ENCODE measurements around the gene SFMBT2. TPM values are rescaled to one million over a fixed set of nuclear protein-coding genes. Genes with fewer than 3 reads are reported as not detected.

The SFMBT2 gene
- total and polyA plus RNA-seq, 2 of the 4 experiments (the other 2 are of a cell fraction), result 0.70 to 1.3 TPM

- Histone ChIP-seq H3K4me1 (ENCODE audit: control insufficient read depth, insufficient read depth, low read length) (no peaks in the 10 kb centered on the region), H3K79me1 (ENCODE audit: low read depth in 1 of 2, low read length in 2 of 2) (no peaks in the 10 kb centered on the region), H2AK5ac (ENCODE audit: low read depth, low read length) (no peak overlapping the region), H2BK20ac (ENCODE audit: low read depth, low read length) (no peak overlapping the region), H2BK15ac (ENCODE audit: low read depth, low read length) (no peak overlapping the region), H4K8ac (ENCODE audit: low read depth in 2 of 2, low read length in 2 of 2) (no peak overlapping the region), H2AK9ac (replicated peaks; ENCODE audit: low read depth, low read length, poor library complexity) (no peak overlapping the region), H3K9me1 (ENCODE audit: insufficient read depth, low read length) (no peaks in the 10 kb centered on the region), H3K9ac (ENCODE audit: low read depth, low read length) (no peak overlapping the region), H4K5ac (ENCODE audit: low read depth, low read length) (no peak overlapping the region), H3K56ac (ENCODE audit: extremely low read depth, insufficient read depth, low read length) (no peak overlapping the region), H3K4me2 (ENCODE audit: low read depth, low read length) (no peak overlapping the region), H3K23ac (ENCODE audit: low read depth, low read length) (no peak overlapping the region), H2AFZ (replicated peaks; ENCODE audit: low read length, poor library complexity) (no peak overlapping the region), H4K20me1 (ENCODE audit: insufficient read depth, low read length) (no peaks in the 10 kb centered on the region), H3K27me3 (ENCODE audit: control insufficient read depth, insufficient read depth, low read length) (no peaks in the 10 kb centered on the region), H3K27ac (ENCODE audit: insufficient read depth, low read length) (no peak overlapping the region), H2BK5ac (ENCODE audit: low read depth, low read length, poor library complexity, severe bottlenecking) (no peak overlapping the region), H3K4me3 (ENCODE audit: insufficient read depth, low read depth, low read length) (no peak overlapping the region), H3K9me3 (ENCODE audit: control insufficient read depth, insufficient read depth, low read length) (no peaks in the 10 kb centered on the region), H3K18ac (ENCODE audit: low read depth, low read length) (no peak overlapping the region), H4K91ac (ENCODE audit: insufficient read depth, low read depth, low read length) (no peak overlapping the region), H3K4ac (ENCODE audit: low read depth, low read length) (no peak overlapping the region), H3K14ac (replicated peaks; ENCODE audit: low read depth, low read length) (no peak overlapping the region), H3K36me3 (ENCODE audit: control insufficient read depth, insufficient read depth, low read length) (0 out of 2 replicates have a peak, but pooled peaks cover 2% of the 10 kb centered on the region), H2BK120ac (ENCODE audit: low read depth, low read length) (no peak overlapping the region)
- POLR2A ChIA-PET (ENCODE audit: unreplicated experiment), result no interaction called here
- in situ Hi-C loops (cut with MboI; ENCODE audit: low sequenced_read_pairs) (no loop called here), intact Hi-C loops (cut with micrococcal nuclease) (no loop called here), dilution Hi-C loops (cut with HindIII; ENCODE audit: low sequenced_read_pairs, unreplicated experiment) (no loop called here)
- DNase-seq (no peak), ATAC-seq (ENCODE audit: low read depth) (no peak)
- no TSS peak for BruUV-seq (replicated peaks)
- TF ChIP-seq NFE2L2 (IDR thresholded peaks at IDR 0.05; ENCODE audit: low read depth, low read length) (no peak), SMC3 (IDR thresholded peaks at IDR 0.05; ENCODE audit: low read depth, low read length) (no peak), USF2 (IDR thresholded peaks at IDR 0.05; ENCODE audit: low read depth, low read length) (no peak), MAZ (IDR thresholded peaks at IDR 0.05; ENCODE audit: borderline replicate concordance, low read depth, low read length) (no peak), BHLHE40 (IDR thresholded peaks at IDR 0.05; ENCODE audit: low read depth, low read length) (no peak)
- CTCF ChIA-PET, result no interaction called here
- 33% methylated on average over 1 of the region's 4 CpGs; no CpG with 5 or more reads in 1 of the 2 experiments for WGBS, 2 experiments (ENCODE audit: extremely low coverage in 2 of 2, insufficient read length in 1 of 2)
Measured at GRCh38 chr10:7245505-7245904, 165.3 kb downstream of the SFMBT2 start.

Data from IMR-90 (cell line).